Measurements from ENCODE around the gene LOXL1.

DNA sequence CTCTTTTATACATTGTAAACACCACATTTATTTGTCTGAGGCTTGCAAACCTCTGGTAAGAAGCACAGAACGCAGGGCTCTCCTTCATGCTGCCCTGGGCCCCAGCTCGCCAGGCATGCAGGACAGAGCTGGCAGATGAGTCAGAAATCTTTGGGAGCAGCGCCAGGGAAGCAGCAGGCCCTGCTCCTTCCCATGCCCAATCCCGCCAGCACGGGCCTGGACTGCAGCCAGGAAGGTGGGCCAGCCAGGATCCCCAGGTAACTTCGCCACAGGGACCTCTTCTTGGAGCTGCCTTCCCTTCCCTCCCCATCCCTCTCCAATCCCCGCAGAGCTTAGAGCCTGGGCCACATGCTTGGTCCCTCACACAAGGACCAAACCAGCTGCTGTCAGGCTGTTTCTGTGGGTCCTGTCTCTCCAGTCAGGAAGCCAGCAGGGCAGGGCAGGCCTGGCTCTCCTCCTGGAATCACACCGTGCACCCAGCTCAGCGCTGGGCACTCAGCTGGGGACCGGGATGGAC is 57.0 kb downstream of the LOXL1 start:
- no peak for TF ChIP-seq EP300 (conservative IDR thresholded peaks at IDR 0.05; ENCODE audit: poor library complexity, severe bottlenecking)
- TF ChIP-seq, protein P1, sequence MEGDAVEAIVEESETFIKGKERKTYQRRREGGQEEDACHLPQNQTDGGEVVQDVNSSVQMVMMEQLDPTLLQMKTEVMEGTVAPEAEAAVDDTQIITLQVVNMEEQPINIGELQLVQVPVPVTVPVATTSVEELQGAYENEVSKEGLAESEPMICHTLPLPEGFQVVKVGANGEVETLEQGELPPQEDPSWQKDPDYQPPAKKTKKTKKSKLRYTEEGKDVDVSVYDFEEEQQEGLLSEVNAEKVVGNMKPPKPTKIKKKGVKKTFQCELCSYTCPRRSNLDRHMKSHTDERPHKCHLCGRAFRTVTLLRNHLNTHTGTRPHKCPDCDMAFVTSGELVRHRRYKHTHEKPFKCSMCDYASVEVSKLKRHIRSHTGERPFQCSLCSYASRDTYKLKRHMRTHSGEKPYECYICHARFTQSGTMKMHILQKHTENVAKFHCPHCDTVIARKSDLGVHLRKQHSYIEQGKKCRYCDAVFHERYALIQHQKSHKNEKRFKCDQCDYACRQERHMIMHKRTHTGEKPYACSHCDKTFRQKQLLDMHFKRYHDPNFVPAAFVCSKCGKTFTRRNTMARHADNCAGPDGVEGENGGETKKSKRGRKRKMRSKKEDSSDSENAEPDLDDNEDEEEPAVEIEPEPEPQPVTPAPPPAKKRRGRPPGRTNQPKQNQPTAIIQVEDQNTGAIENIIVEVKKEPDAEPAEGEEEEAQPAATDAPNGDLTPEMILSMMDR (IDR thresholded peaks at IDR 0.05; ENCODE audit: poor library complexity, severe bottlenecking) = no peak
- TF ChIP-seq EZH2 (IDR thresholded peaks at IDR 0.05; ENCODE audit: borderline replicate concordance, insufficient read depth, low read length, poor library complexity, severe bottlenecking) = no peak
- TF ChIP-seq POLR2AphosphoS5 (IDR thresholded peaks at IDR 0.05) = no peak
- TF ChIP-seq TAF1 (IDR thresholded peaks at IDR 0.05; ENCODE audit: low read depth) = no peak
